Measurements from ENCODE around the gene GPR78. TPM values are rescaled to one million over a fixed set of nuclear protein-coding genes. Genes with fewer than 3 reads are reported as not detected.

GPR78 gene
- total and polyA plus RNA-seq, 4 donors = 0.05 to 0.28 TPM; not detected in 2

DNA sequence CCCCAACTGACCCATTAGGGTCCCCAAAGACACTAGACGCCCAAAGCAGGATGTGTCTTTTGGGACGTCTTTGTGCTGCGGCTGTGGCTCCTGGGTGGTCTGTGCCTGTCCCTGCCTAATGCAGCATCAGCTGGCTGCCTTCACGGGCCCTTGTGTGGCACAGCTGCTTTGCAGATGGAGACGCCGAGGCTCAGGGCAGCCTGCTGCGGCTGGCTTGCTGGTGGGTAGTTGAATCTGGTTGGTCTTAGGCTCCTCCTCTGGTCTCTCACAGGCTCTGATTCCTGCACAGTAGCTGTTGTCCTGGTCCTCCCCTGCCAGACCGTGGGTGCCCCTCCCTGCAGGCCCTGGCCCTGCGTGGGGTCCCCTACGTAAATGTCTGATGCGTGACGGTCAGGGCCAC lies 20.5 kb downstream of the GPR78 start:
- Histone ChIP-seq H3K4me3 (no peak overlapping the region), H3K9ac (ENCODE audit: insufficient read depth in 1 of 2, low read length in 2 of 2) (no peak overlapping the region), H3K4me1 (ENCODE audit: control insufficient read depth in 5 of 5, insufficient read depth in 5 of 5, low read length in 5 of 5) (no peaks in the 10 kb centered on the region), H3K27me3 (ENCODE audit: control insufficient read depth in 3 of 3, insufficient read depth in 3 of 3, low read length in 2 of 3) (no peaks in the 10 kb centered on the region), H3K9me3 (ENCODE audit: control insufficient read depth in 4 of 4, insufficient read depth in 3 of 4, low read length in 3 of 4) (no peaks in the 10 kb centered on the region), H3K36me3 (ENCODE audit: control insufficient read depth in 4 of 4, insufficient read depth in 4 of 4, low read length in 4 of 4) (no peaks in the 10 kb centered on the region), H3K27ac (ENCODE audit: low read depth in 1 of 2, low read length in 1 of 2) (no peak overlapping the region)
- DNase-seq (no peak), ATAC-seq (ENCODE audit: insufficient read depth, low FRiP score) (no peak)
- no peak for TF ChIP-seq CTCF (IDR thresholded peaks at IDR 0.05; ENCODE audit: control extremely low read depth, extremely low read depth)
- WGBS, 2 donors = 83 to 85% methylated on average over 12 of the region's 12 CpGs

DNA sequence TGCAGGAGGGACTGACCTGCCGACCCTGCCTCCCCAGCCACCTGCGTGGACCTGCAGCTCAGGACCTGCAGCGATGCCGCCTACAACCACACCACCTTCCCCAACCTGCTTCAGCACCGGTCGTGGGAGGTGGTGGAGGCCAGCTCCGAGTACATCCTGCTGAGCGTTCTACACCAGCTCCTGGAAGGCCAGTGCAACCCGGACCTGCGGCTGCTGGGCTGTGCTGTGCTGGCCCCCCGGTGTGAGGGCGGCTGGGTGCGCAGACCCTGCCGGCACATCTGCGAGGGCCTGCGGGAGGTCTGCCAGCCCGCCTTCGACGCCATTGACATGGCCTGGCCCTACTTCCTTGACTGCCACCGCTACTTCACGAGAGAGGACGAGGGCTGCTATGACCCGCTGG lies 20.9 kb downstream of the GPR78 start:
- Histone ChIP-seq H3K36me3 (ENCODE audit: control insufficient read depth in 4 of 4, insufficient read depth in 4 of 4, low read length in 4 of 4) (no peaks in the 10 kb centered on the region), H3K4me3 (no peak overlapping the region), H3K9me3 (ENCODE audit: control insufficient read depth in 4 of 4, insufficient read depth in 3 of 4, low read length in 3 of 4) (no peaks in the 10 kb centered on the region), H3K4me1 (ENCODE audit: control insufficient read depth in 5 of 5, insufficient read depth in 5 of 5, low read length in 5 of 5) (no peaks in the 10 kb centered on the region), H3K27ac (ENCODE audit: low read depth in 1 of 2, low read length in 1 of 2) (no peak overlapping the region), H3K9ac (ENCODE audit: insufficient read depth in 1 of 2, low read length in 2 of 2) (no peak overlapping the region), H3K27me3 (ENCODE audit: control insufficient read depth in 3 of 3, insufficient read depth in 3 of 3, low read length in 2 of 3) (no peaks in the 10 kb centered on the region)
- no peak for TF ChIP-seq CTCF (IDR thresholded peaks at IDR 0.05; ENCODE audit: control extremely low read depth, extremely low read depth)
- ATAC-seq (ENCODE audit: insufficient read depth, low FRiP score) (no peak), DNase-seq (no peak)
- WGBS, 2 donors = 89 to 95% methylated on average over 22 to 23 of the region's 23 CpGs

- Histone ChIP-seq H3K36me3 (ENCODE audit: control insufficient read depth in 4 of 4, insufficient read depth in 4 of 4, low read length in 4 of 4) (no peaks in the 10 kb centered on the region), H3K4me1 (ENCODE audit: control insufficient read depth in 5 of 5, insufficient read depth in 5 of 5, low read length in 5 of 5) (no peaks in the 10 kb centered on the region), H3K4me3 (no peak overlapping the region), H3K9me3 (ENCODE audit: control insufficient read depth in 4 of 4, insufficient read depth in 3 of 4, low read length in 3 of 4) (peaks cover 0 to under 1% (median 0%) of the 10 kb centered on the region in 4 donors), H3K27ac (ENCODE audit: low read depth in 1 of 2, low read length in 1 of 2) (no peak overlapping the region), H3K9ac (ENCODE audit: insufficient read depth in 1 of 2, low read length in 2 of 2) (no peak overlapping the region), H3K27me3 (ENCODE audit: control insufficient read depth in 3 of 3, insufficient read depth in 3 of 3, low read length in 2 of 3) (no peaks in the 10 kb centered on the region)
- ATAC-seq (ENCODE audit: insufficient read depth, low FRiP score) (no peak), DNase-seq (no peak)
- 78 to 83% methylated on average over 10 of the region's 10 CpGs for WGBS, 2 donors
- no peak for TF ChIP-seq CTCF (IDR thresholded peaks at IDR 0.05; ENCODE audit: control extremely low read depth, extremely low read depth)
Measured at GRCh38 chr4:8601556-8601955, 21.4 kb downstream of the GPR78 start.
